KBM-7 (cell line): ENCODE measurements around the gene ST13.
"Not testable (repeated sequence)": the region's sequence is repeated elsewhere in the genome, so short reads cannot be mapped to it uniquely, and the experiment has no call there.

Source experiments
- DNase-seq: peaks from one replicate; pipeline ENCODE4 v3.0.0-alpha.2; 2015
- in situ Hi-C: fragments of 300-500 bp; cut with MboI; formaldehyde crosslinking; loops from 2 replicates; pipeline ENCODE4 v1.14.3; 2020; ENCODE audit warnings: low sequenced_read_pairs, low pct_unique_long_range_greater_than_20kb, mixed read lengths

ST13 gene

DNA sequence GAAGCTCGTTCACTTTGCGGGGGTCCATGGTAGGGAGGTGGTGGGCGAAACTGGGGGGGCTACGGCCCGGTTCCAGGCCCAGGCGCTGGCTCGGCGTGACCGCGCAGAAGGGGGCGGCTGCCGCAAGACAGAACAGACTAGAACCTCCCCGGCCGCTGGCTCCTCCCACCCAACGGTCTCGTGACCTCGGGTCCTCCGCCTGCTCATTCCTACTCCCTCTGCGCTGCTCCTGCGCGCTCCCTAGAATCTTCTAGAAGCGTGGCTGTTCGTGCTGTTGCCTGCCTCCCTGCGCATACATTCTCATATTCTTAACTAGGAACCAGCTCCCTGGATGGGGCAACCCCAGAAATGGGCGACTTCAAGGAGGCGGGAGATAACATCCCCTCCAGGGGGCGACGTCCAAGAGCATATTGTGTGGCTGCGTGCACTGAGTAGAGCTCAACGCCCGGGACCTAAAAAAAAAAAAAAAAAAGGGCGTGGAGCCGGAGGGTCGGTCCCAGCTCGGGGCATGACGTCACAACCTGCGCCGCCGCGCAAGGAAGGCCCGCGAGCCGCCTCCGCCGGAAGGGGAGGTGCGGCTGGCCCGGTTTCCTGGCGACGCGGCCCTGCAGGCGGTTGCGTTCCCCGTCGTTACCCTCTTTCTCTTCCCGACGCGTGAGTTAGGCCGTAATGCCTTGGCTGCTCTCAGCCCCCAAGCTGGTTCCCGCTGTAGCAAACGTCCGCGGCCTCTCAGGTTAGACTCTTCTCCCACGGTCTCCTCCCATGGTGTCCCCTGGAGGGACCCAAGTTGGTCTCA, at the start of gene ST13, which contains the start of gene XPNPEP3:
TSS of gene ST13 (minus strand) at position 127 of the 796 bp plus-strand sequence. CDS start at position 28, 99 bp downstream.
TSS of gene XPNPEP3 (plus strand) at position 636 of the 796 bp plus-strand sequence. CDS start at position 670, 34 bp downstream.
- DNase-seq, result peak; percentile 97
- in situ Hi-C loops, result no loop called here

DNA sequence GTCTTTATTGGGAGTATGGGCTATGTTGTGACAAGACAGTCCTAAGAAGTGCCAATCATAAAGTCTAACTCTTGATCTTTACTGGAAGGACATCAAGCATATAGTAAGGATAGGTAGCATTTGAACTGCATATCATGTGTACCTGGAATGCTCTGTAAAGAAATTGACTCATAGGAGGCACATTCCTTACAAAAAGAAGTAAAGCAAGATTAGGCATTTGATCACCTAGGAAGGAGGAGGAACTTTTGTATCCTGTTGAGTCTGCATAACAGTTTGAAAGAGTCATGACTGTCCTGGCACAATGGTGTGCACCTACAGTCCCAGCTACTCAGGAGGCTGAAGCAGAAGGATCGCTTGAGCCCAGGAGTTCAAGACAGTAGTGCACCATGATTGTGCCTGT, 47.7 kb upstream of the ST13 start:
- DNase-seq, result no peak
- in situ Hi-C loops, result no loop called here

DNA sequence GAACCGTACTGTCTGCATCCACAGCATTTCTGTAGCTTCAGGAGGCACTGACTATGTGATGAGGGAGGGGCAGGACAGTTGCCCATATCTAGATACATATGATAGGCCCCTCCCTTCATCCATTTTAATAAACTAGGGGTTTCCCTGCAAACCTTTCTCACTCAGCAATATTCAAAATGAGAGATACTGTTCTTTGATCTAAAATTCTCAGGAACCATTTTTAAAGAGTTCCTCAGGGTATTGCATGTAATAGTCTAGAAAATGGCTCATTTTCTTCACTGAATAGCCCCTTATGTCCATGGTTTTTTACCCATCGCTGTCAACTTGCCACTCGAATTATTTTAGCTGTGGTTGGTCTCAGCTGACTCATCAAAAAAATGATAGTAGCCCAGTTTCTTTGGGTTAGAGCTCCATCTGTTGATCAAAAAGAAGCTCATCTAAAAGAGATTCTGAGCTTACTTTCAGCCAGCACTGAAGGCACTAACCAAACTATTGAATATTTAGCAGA, 42.5 kb upstream of the ST13 start:
- in situ Hi-C loops, result no loop called here
- DNase-seq, result peak; percentile 58

DNA sequence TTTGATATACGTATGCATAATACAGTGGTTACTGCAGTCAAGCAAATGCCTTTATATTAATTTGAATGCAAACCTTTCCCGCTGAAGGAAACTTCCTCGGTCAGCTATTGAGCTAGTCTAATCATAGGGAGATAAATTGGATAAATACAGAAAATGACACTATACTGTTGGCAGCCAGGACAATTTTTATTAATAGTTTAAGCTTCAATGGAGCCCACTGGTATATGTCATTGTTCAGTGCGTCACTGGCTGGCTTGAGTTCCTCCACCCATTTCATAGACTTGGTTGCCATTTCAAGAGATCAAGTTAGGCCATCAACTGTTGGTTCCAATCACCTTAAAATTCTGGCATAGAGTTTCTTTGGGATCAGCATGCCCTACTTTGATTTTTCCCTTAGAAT, 38.0 kb upstream of the ST13 start:
- in situ Hi-C loops, result no loop called here
- no peak for DNase-seq

DNA sequence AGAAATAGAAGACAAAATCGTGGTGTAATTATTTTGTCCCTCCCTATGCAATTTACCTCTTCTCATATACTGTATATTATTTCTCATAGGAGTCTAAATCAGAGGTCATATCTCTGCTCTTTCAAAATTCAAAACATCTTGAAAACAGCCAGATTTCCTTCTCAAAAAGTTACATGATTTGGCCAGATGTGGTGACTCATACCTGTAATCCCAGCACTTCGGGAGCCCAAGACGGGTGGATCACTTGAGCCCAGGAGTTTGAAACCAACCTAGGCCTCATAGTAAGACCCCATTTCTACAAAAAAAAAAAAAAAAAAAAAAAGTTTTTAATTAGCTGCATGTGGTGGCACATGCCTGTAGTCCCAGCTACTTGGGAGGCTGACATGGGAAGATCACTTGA, 34.4 kb upstream of the ST13 start:
- DNase-seq, result no peak
- in situ Hi-C loops, result no loop called here

DNA sequence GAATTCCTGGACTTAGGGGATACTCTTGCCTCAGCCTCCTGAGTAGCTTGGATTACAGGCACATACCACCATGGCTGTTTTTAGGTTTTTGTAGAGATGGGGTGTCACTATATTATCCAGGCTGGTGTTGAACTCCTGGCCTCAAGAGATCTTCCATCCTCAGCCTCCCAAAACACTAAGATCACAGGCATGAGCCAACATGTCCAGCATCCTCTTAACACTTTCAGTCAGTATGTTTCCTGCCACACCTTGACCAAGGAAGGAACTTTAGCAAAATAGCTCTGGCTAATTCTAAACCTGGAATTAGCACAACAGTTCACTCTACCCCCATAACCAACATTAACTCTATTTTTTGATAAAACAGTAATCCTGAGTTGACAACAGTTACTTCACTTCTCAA, 32.7 kb upstream of the ST13 start:
- in situ Hi-C loops, result no loop called here

DNA sequence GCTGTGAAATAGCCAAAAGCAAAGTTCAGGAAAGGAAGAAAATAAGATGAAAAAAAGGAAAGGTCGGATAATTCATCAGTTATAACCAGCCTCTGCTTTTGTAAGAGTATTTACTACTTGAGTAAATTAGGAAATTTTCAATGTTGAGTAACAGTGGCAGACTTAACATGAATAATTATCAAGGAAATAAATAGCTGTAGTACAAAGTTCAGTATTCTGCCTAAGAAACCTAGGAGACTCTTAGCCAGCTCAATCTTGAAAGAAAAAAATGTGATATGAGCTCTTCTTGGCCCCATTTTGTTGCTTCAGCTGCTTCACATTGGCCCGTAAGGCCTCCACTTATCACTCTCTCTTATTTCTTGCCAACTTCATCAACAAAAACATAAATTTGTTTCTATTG, 22.5 kb upstream of the ST13 start:
- DNase-seq, result no peak
- in situ Hi-C loops, result no loop called here

More for the DNA sequence above, 32.7 kb upstream of the ST13 start:
- no peak for DNase-seq

DNA sequence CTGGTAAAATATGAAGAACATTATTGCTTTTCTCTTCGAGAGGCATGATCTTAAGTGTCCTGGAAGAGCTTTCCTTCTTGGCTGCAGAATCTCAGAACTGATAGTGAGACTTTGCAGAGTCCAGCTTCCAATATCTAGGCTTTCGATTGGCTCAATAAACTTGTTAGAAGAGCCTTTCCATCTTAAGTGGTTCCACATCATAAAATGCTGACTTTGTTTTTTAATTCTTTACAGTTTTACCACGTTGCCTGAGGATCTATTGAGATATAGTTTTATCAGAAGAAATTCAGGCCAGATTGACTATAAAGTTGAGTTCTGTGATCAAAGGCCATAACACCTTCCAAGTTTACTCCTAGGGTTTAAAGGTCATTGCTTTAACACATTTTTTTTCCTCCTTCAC, 21.0 kb upstream of the ST13 start:
- in situ Hi-C loops, result no loop called here
- DNase-seq, result no peak

DNA sequence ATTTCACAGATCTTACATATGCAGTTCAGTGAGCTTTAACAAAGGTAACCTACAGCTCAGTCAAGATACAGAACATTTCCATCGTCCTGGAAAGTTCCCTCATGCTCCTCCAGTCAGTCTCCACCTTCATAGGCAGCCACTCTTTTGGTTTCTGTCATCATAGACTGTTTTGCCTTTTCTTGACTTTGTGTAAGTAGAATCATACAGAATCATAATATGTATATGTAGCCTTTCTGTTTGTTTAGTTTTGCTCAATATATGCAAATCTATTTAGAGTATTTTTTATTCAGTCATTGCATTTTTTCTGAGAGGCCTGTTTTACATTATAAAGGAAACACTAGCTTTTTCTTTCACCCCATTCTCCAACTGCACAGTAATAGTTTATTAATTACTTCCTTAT, 20.5 kb upstream of the ST13 start:
- no peak for DNase-seq
- in situ Hi-C loops, result no loop called here

DNA sequence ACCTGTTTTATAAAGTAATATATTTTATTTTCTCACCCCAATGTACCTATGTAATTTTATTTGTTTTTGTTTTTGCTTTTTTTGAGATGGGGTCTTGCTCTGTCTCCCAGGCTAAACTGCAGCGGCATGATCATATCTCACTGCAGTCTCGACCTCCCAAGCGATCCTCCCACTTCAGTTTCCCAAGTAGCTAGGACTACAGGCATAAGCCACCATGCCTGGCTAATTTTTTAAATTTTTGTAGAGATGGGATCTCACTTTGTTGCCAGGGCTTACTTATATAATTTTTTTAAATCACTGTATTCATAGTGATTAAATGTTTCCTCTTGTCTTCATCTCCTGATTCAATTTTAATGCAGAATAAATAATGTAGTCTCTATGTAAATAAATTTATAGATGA, 18.7 kb upstream of the ST13 start:
- DNase-seq, result no peak
- in situ Hi-C loops, result no loop called here

DNA sequence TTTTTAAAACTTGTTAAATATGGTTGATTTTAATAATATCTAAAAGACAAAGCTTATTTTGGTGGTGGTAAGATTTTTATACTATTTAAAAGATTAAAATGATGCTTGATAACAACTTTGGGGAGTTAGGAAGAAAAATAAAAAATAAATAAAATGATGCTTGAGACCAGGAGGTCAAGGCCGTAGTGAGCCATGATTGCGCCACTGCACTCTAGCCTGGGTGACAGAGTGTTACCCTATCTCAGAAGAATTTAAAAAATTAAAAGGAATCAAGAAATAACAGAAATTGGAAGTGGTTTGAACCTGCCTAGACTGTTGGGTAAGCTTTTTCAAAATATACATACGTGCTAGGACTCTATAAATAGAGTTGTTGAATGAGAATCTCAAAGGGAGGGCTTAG, 17.6 kb upstream of the ST13 start:
- DNase-seq, result no peak
- in situ Hi-C loops, result no loop called here

DNA sequence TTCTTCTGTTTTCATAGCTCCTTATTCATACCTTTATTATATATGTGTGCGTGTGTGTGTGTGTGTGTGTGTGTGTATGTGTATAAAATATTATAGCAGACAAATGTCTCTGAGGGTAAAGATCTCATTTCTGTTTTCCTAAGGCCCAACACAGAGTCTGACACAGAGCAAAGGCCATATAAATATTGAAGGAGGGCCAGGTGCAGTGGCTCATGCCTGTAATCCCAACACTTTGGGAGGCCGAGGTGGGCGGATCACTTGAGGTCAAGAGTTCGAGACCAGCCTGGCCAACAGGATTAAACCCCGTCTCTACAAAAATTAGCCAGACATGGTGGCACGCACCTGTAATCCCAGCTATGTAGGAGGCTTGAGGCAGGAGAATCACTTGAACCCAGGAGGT, 11.9 kb upstream of the ST13 start:
- DNase-seq, in situ Hi-C loops: not testable (repeated sequence)

DNA sequence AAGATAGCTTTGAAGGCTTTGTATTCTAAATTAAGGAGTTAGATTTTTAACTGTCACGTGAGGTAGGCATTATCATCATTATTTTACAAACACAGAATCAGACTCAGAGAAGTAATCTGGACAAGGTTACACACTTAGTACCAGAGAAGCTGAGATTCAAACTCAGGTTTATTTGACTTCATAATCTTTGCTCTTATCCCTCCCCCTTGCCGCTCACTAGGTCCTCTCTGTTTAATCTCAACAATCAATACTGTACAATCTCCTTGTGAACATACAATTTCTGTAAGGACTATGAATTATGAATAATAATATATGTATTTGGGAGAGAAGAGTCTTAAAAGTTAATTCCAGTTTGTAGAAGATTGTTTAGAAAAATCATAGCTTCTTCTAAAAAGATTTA, 10.7 kb upstream of the ST13 start:
- no peak for DNase-seq
- in situ Hi-C loops, result no loop called here

DNA sequence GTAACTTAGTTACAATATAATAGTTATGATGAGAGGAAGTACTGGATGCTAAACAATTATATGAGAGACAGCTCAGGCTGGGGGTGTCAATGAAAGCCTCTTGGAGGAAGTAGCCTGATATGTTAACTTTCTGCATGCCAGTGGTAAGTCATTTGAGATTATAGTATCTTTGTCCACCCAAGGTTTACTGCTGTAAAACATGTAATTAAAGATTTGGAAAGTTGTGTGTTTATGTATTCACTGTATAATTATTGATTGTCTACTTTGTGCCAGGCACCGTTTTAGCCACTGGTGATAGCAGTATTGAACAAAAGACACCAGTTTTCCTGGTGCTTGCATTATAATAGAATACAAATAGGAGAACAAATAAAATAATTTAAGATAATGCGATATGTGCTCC, 6.1 kb upstream of the ST13 start:
- DNase-seq, result no peak
- in situ Hi-C loops, result no loop called here

DNA sequence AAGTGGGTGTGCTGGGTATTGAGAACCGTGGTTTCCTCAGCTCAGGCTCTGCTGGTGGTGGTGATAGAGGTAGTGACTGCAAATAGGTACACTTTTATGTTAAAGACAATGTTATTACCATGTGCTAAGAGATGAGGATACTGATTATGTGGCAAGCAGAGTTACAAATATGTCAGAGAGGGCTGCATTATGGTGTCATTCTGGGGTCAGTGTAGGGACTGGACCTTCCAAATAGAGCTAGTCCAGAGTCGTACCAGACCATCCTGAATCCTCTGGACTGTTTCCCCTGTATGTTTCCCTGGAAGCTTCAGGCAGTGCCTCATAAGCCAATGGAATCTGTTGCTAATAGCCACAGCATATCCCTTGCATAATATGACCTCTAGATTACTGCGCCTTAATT, 5.6 kb upstream of the ST13 start, which contains the start of gene DNAJB7:
TSS of gene DNAJB7 (minus strand) at position 101 of the 400 bp plus-strand sequence. CDS start 119 bp downstream, outside the sequence.
- DNase-seq, result no peak
- in situ Hi-C loops, result no loop called here

DNA sequence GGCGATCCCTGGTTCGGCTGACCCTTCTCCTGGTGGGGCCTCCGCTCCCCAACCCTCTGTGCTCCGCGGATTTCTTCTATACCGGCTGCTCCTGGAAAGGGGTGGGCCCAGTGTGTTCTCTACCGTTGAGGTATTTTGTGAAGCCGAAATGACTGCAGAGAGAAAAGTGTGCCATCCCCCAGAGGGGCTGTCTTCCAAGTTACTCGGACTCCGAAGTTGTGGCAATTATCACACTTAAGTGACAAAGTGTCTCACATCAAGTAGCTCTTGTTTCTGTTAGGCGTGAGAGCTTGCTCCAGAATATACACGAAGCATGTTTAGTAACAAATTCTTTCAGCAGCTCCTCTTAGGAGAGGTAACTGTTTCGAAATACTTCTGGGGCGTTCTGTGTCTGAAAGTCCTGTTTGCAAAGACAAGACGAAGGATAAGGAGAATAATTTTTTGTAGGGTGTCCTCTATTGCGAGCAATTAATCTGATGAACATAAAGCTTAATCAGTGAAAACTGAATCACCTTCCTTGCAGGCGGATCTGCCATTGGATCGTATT, 943 bp upstream of the ST13 start:
- DNase-seq, result no peak
- in situ Hi-C loops, result no loop called here

DNA sequence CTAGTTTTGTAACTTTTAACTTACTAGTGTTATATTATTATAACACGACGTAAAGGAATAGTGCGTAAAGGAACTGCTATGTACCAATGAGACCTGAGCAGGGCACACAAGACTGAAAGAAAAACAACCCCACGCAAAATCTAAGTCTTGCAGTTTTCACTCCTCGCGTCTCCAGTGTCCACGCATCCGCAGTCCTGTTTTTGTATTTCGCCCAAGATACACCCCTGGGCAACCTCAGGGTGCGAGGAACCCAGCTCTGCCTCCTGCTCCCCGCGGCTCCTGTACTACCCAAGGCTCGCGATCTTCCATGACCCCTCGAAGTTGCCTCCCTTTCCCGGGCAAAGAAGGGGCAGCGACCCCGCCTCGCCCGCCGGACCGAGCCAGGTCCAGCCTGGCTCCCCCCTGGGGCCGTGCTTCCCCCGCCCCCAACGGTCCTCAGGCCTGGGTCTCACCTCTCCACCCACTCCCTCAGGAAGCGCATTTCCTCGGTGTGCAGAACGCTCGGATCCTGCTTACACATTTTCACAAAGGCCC, 393 bp downstream of the ST13 start:
- no peak for DNase-seq
- in situ Hi-C loops, result no loop called here

DNA sequence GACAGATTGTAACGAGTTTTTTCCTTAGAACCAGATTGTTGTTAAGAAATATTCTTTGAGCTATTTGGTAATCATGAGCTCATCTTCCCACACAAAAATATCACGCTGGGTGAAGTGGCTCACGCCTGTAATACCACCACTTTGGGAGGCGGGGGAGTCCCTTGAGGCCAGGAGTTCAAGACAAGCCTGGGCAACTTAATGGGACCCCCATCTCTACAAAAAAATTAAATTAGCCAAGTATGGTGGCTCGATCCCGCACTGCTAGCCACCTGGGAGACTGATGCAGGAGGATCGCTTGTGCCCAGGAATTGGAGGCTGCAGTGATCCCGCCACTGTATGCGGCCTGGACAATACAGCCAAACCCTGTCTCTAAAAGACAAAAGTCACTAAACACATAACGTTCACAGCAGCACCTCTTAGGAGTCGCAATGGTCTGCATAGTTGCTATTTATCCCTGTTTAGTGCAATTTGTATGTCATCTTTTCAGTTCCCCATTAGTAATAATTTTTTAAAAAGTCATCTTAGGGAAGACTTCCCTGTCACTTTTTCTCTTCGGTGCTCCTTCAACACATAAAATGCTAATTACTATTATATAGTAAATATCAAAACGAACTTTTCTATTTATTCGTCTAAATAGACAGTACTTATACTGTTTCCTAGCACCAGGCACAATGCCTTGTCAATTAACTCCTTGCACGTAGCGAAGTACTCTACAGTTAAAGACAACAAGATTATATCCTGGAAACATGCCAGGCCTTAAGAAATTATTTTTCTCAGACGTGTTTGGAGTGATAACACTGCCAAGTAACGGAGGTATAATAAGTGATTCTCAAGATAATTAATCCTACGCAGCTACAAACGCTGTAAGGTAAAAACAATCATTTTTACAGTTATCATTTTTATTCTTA, 1.1 kb downstream of the ST13 start:
- peak; percentile 21 for DNase-seq
- in situ Hi-C loops, result no loop called here

DNA sequence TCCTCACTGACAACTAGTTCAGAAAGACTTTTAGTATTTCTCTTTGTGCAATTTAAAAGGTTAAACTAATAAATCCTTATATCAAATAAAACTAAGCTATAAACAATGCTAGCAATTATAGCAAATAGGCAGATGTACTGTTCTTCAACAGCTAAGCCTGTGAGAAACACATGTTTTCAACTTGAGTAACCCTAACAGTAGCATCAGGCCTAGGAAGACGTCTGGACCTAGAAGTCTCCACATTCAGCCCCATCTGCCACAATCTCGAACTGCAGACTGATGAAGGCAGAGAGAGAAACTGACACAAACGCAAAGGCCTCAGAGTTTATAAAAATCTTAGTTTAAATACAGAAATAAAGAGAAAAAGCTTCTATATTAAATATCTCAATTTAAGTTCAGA, 2.5 kb downstream of the ST13 start:
- no peak for DNase-seq

More for the DNA sequence above, 2.5 kb downstream of the ST13 start:
- in situ Hi-C loops, result no loop called here
